COLO829 (cell line): ENCODE measurements around the gene LDLRAD3.

Experiments used
- DNase-seq: peaks from one replicate; pipeline ENCODE4 v3.0.0; 2012; ENCODE audit warnings: low spot score

LDLRAD3 gene

DNA sequence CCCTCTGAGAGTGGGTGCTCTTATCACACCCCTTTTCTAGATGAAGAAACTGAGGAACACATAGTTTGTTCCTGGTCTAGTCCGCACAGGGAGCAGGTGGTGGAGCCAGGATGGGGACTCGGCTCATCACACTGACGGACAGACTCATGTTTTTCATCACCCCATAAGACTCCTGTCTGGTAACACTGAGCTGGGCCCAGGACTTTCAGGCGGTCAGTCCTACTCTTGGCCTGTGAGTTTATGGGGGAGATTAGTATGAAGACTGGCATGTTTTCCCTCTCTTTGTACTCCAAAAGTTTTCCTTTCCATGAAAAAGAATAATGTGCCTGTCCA lies 160.8 kb downstream of the LDLRAD3 start:
- no peak for DNase-seq

DNA sequence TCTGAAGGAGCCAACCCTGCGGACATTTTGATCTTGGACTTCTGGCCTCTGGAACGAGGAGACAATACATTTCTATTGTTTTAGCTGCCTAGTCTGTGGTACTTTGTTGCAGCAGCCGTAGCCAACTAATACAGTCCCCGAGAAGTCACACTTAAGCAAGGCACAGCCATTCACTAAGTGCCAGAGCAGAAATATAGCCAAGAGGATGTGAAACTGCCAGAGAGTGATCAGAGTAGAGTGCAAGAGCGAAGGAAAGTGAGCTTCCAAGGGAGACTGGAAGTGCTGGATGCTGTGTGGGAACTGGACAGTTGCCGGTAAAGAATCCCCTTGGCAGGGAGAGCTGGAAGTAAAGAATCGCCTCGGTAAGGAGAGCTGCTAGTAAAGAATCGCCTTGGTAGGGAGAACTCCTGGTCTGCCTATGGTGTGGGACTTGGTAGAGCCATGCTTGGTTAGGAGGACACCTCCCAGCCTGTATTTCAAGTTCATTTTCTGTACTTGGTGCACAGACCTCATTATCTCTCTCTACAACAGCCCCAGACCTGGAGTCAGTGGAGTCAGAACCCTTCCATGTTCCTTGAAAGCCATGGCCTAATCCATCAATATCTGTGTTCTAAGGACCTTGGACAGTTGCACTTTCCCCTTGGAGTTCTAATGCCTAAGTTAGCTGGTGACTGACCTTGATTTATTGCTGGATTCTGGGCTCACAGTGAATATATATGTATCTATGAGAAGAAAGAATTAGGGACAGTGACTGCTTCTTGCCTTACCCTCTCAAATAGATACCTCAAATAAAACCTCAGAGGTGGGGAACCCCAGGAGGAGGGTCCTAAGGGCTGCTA lies 162.1 kb downstream of the LDLRAD3 start:
- no peak for DNase-seq

DNA sequence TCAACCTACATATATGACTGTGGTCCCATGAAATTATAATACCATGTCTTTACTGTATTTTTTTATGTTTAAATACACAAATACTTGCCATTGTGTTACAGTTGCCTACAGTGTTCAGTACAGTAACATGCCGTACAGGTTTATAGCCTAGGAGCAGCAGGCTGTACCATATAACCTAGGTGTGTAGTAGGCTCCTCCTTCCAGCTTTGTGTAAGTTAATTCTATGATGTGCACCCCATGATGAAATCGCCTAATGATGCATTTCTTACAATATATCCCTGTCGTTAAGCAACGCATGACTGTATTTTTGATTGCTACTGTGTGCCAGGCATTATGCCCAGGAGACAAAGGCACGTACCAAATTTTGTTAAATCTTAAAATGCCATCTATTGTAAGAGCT lies 163.7 kb downstream of the LDLRAD3 start:
- no peak for DNase-seq

DNA sequence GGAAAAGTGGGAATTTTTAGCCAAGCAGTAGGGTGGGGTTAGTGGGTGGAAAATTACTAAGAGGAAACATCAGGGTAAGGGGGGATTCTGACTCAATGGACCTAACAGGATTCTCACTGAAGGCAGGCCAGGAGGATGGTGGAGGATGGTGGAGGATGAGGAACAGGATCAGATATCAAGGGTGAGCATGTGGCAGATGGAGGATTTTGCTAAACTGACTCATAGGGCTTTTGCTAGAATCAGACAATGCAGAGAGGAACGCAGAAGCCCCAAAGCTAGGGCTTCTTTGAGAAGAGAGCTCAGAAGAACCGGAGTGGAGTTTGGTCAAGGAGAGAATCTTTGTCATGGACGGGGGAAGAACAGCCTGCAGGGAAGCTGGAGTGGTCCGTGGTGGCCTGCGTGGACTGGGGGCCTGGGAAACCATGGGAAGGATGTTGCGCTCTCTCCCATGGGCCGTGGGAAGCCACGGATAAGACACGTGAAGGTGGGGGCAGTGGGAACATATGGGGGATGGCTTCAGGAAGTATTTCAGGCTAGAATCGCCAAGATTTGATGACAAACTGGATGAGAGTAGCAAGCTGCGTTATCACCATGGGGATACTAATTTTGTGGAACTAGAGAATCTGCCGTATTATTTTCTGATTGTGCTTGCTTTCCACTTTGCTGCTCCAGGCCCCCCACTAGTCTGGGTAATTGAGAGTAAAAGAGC lies 165.2 kb downstream of the LDLRAD3 start:
- no peak for DNase-seq

DNA sequence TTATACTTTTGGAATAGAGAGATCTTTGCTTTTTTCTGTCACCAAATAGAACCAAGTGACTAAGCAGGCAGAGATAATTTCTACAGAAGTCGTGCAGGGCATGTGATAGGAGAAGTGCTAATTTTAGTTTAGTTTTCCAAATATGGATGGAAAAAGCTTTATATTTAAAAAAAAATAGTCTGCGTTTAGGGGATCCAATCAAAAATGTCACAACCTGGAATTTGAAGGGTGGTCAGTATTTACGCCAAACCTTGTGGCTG lies 165.7 kb downstream of the LDLRAD3 start:
- DNase-seq, result no peak

DNA sequence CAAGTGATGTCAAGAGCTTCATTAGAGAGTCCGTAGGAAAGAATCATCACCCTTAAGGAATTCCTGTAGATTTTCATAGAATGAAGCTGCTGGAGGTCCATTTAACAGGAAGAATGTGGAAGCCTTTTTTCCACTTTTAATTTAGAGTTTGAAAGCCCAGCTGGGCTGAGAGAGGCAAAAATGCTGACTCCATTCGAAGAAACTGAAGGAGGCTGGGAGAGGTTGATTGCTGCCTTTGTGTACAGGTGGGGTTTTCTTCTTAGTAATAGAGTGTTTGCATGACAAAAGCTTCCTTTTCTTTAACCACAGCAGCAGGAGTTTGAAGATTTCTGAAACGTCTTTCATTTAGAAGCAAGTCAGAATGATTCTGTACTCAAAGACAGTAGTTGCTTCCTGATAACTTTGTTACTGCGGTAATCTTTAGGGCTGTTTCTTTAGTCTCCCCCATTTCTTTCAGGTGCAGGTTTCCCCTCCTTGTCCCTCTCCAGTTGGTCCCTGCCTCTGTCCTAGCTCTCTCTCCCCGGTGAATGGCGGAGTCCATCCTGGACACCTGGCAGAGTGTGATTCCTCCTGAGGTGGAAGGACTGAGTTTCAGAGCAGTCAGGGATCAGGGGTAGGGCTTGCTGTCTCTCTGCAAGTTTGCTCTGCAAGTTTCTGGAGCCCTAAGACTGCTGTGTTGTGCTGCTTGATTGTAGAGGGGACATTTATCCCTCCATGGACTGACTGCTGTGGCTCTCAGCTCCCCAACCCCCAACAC lies 166.2 kb downstream of the LDLRAD3 start:
- DNase-seq, result no peak

DNA sequence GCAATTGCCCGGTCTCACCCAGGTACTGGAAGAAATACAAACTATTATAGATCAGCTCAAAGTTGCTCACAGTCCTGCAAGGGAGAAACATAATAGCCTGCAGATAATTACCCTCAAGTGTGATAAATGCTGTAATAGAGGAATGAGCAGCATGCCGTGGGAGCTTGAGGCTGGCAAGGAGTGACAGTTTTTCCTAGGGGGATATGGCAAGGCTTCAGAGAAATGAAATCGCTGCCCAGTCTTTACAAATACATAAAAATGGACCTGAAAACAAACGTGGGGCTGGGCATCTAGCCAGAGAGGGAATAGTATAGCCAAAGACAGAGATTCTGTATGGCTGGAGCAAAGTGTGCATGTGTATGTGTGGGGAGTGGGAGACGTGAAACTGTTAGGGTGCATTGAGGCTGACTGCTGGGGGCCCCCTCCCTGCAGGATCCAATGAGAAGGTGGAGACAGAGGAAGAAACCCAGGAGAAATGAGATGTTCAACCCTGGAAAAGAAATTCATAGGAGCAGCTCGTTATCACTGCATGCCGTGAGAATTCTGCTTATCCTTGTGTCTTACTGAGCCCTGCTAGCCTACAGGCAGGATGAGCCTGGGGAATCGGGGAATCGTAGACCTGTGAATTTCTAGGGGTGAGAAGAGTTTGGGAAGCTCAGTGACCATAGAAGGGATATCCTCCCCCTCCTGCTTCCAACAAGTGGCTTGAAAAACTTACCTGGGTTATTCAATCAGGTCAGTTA lies 167.0 kb downstream of the LDLRAD3 start:
- DNase-seq, result no peak

DNA sequence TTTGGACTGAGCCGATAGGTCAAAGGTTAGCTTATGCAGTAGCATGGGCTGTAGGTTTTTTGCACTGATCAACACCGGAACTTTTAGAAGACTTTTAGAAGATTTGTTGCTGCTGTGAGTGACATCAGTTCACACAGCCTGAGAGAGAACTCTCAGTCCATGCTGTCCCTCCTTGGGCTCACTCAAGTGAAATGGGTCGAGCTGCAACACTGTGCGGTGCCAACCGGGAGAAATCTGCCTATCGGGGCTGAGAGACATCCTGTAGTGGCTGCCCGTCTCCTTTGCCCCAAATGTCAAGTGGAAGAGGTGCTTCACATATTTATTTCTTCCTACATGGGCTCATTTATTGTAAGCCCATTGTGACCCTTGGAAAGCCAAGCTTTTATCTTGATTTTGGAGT lies 170.2 kb downstream of the LDLRAD3 start:
- DNase-seq, result no peak

DNA sequence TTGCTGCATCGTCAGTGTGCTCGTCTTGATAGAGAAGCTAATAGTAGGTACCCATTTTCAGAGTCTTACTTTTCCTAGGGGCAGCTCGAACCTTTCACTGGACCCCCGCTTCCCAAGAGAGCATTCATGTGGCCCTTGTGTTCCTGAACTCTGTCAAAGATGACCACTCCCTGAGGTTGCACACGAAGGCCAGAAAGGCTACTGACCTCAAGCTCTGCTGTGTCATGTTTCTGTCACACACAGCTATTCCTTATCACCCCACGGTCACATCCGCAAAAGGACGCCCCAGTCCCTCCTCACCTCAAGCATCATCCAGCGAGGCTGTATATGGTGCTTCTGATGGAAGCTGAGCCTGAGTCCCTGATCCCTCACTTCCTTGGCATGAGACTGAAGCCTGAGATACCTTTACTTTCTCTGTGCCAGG lies 171.5 kb downstream of the LDLRAD3 start:
- no peak for DNase-seq

DNA sequence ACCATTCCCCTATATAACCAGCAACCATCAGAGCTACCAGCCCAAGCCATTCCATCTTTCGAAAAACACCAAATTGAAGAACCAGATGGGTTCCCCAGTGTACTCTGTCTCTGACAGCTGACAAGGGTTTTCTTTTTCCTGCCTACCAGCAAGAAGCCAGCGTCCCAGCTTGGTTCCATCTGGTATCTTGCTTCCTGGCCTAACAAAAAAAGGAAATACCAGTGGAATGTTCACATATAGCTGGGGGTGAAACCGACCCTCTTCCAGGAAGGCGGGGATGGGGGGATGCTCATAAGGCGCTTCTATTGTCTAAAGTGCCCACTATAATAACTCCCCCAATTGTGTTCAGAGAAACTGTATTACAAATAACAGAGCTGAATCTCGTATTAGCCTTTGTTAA lies 172.3 kb downstream of the LDLRAD3 start:
- DNase-seq, result no peak

DNA sequence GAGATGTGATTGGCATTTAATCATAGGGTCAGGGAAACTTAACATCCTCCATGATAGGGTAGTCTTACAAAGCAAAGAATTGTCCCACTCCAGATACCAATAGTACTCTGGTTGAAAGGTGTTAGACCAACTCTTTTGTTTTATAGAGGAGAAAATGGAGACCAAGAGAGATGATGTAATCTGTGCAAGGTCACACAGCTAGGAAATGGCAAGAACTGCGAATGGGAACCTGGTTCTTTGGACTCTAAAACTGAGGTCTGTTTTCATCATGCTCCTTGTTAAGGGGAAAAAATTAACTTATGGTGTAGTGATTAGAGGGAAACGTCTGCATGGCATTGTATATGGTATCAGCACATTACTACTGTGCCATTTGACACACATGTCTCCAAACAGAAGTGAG lies 174.2 kb downstream of the LDLRAD3 start:
- no peak for DNase-seq

DNA sequence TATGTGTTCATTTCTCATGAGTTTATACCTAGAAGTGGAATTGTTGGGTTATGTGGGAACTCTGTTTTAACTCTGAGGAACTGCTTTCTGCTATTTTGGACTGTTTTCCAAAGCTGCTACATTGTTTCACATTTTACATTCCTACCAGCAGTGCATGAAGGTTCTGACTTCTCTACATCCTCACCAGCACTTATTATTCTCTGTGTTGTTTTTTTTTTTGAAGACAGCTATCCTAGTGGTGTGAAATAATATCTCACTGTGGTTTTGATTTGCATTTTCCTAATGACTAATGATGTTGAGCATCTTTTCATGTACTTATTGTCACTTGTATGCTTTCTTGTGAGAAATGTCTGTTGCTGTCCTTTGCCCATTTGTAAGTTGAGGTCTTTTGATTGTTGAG lies 175.4 kb downstream of the LDLRAD3 start:
- no peak for DNase-seq

DNA sequence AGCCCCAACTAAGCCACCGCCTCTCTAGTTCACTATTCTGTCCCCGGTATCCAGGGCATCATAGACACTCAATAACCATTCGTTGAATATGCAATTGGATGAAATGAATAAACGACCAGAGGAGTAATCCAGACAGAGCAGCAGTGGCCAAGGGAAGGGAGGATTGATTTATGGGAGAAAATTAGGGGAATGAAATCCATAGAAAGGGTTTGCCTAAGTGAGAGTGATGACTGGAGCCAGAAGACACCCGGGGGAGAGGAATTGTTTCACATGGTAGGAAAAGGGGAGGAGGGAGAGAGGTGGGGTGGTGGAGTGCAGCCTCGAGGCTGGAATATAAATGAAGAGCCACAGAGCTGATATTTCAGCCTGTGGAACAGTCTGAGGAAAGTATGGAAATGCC lies 177.2 kb downstream of the LDLRAD3 start:
- DNase-seq, result no peak

DNA sequence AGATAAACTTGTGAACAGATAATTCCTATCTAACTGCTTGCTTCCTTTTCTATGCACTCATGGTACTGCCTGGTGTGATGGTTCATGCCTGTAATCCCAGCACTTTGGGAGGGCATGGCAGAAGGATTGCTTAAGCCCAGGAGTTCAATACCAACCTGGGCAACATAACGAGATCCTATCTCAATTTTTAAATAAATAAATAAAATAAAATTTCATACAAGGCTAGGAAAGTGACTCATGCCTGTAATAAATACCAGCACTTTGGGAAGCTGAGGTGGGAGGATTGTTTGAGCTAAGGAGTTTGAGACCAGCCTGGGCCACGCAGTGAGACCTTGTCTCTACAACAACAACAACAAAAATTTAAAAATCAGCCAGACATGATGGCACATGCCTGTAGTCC lies 178.8 kb downstream of the LDLRAD3 start:
- no peak for DNase-seq

DNA sequence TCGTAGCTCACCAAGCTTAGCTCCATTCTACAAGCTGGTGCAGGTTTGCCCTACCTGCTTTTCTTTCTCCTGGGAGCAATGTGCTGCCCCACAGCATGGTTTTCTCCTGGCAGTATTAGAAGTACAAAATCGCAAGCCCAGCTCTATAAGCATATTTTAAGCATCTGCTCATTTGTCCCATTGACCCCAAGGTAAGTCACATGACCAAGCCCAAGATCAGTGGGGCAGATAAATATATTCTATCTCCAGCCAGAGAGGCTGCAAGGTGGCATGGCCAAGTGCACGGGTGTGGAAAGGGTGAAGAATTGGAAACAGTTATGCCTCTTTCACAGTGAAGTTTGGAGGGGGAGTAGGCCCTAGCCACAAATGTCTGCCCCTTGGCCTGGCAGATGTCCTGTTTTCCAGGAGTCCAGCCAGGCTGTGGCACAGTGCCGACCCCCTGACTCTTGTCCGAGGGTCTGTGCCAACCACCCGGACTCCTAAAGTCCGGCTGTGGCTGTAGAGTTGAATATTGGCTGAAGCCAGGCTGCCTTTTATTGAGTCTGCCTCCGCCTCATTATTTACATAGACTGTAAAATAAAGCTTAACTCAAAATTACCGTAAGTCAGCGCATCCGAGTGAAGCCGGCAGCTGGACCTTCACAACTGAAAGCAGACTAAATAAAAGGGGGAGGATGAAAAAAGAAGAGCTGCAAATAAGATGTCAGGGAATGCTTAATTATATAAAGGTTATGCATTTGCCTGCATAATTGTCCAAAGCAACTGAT lies 179.7 kb downstream of the LDLRAD3 start:
- DNase-seq, result no peak

DNA sequence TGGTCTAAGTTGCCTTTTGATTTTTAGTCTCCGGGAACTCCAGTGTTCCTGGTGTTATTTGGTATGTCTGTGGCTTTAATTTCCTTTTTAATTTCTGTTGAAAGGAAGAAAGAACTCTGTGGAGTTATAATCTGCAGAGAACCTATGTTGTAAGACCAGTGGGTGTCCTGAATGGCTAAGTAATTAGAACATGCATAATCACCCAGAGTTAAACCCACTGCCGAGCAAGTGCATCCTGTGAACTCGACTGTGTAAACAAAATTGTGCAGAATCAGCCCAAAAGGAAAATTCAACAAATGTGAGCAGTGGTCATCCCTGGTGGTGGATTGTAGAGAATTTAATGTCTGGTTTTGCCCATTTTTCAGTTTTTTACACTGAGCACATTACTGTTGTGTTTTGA lies 182.8 kb downstream of the LDLRAD3 start:
- DNase-seq, result no peak

DNA sequence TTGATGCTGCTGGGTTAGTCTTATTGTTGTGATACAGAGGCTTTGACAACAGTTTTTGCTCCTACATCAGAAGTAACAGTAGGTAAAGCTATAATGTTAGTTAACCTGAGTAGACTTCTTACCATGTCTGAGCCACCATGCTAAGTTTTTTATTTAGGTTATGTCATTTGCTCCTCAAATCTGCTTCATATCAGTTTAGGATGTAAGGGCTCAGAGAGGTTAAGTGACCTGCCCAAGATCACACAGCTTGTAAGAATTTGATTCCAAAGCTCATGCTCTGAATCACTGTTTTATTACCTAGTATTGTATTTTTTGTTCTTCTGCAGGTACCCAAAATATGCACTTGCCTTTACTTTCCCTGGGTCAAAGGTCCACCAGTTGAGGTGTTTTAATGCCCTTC lies 183.7 kb downstream of the LDLRAD3 start:
- no peak for DNase-seq

DNA sequence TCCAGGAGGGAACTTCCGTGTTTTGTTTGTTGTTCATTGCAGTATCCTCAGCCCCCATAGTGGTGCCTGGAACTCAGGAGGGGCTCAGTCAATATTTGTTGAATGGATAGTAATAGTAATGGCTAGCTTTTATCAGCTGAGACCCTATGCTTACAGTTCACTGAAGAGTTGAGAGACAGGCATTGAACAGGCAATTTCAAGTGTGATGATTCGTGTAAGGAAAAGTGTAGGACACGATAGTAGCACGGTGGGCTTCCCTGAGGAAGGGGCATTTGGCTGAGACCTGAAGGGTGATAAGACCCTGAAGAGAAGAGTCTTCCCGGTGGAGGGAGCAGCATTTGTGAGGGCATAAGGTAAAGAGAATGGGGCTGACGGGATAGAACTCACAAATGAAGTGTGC lies 186.1 kb downstream of the LDLRAD3 start:
- DNase-seq, result no peak

DNA sequence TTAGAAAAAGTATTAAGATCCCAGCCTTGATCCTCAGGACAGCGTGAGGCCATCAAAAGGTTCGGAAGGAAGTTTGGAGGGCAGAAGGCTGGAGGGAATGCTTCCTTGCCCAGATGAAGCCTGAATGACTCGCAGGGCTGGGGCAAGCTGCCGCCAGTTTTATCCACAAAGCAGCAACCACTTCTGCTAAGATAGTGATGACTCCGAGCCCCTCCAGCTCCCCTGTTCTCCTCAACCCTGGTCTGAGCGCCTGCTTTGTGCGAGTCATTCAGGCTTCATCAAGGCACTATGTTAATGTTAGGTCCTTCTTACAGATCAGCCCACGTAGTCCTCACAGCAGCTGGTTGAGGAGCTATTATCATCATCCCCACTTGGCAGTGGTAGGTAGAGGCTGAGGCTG lies 186.5 kb downstream of the LDLRAD3 start:
- no peak for DNase-seq

DNA sequence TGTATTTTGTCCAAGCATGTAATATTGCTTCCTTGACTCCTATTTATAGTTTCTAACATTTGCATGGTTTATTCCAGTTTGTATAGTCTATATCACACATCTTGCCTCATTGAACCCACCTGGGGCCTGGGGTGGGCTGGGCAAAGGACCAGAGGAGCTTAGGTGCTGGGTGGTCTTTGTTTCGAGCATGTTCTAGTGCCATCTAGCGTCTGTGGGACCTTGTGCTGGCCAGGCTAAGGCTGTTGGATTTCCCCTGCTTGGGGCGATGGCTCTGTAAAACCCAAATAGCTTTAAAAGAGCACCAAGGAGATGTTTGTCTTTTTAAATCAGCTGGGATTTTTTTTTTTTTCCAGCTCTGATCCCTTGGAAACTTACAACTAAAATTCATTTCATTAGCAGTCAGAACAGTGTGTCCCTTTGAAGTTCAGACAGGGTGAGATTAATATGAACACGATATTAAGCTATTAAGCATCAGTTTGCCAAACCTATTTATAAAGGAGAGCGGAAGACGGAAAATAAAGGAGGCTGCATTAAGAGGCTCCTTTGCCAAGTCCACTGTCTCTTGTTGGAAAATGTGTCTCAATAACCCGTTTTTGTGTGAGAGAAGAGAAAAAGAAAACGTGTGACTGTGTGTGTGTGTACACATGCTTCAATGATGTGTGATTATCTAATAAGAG lies 188.0 kb downstream of the LDLRAD3 start:
- no peak for DNase-seq

DNA sequence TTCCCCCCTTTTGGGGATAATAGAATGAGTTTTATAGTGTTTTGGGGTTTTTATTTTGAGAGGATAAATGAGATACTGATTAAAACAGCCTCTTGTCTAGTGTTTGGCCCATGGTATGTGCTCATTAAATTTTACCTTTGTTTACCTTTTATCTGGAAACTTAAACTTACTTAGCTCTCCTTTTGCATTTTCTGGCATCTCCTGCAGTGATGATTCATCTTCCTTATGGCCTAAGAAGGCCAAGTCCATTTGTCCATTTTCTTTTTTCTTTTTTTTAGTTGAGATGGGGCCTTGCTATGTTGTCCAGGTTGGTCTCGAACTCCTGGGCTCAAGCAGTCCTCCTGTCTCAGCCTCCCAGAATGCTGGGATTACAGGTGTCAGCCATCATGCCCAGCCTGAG lies 189.1 kb downstream of the LDLRAD3 start:
- no peak for DNase-seq
